BJ (cell line): ENCODE results near the gene GRM8. TPM values are rescaled to one million over a fixed set of nuclear protein-coding genes. Genes with fewer than 3 reads are reported as not detected.

Source experiments
- CTCF ChIA-PET: fragments of 350-600 bp; formaldehyde crosslinking; extraction: SDS; loops from one replicate; lab custom pipeline; 2021; ENCODE audit warnings: antibody characterized with exemption, inconsistent platforms; lab: Yijun Ruan, JAX
- POLR2A ChIA-PET: fragments of 300-600 bp; sonication (Branson Sonifier 250); formaldehyde crosslinking; extraction: SDS; loops from one replicate; lab custom pipeline; 2021; ENCODE audit warnings: antibody characterized with exemption; lab: Charles Lee
- DNase-seq: peaks from one replicate; pipeline ENCODE4 v3.0.0-alpha.2; 2011; ENCODE audit warnings: low read depth
- H3K27me3 ChIP-seq: 2 replicates; pipeline ENCODE4 v1.6.0; 2011; ENCODE audit warnings: low read length; ENCODE audit not compliant: control insufficient read depth, insufficient read depth
- H3K36me3 ChIP-seq: 2 replicates; pipeline ENCODE4 v1.5.1; 2011; ENCODE audit warnings: low read length; ENCODE audit not compliant: control insufficient read depth, insufficient read depth
- H3K4me3 ChIP-seq: 2 replicates; pipeline ENCODE4 v1.5.1; 2011; ENCODE audit warnings: low read depth, mild to moderate bottlenecking, control low read depth, low read length
- CTCF ChIP-seq: IDR thresholded peaks from 2 replicates; pipeline ENCODE4 v1.5.1; 2011; ENCODE audit warnings: low read depth, mild to moderate bottlenecking, control low read depth, inconsistent platforms, low read length, moderate library complexity; ENCODE audit not compliant: insufficient read depth
- polyA plus RNA-seq: library from polyadenylated mRNA; depleted of rRNA; stranded (reverse); fragments of >200 nt; gene quantifications from 2 replicates; pipeline ENCODE4 v1.2.3, GENCODE V29; 2011; rRNA removed
- small RNA-seq: library from RNA; depleted of rRNA; stranded (forward); fragments of <200 nt; gene quantifications from one replicate; pipeline ENCODE3, GENCODE V24; 2012; ENCODE audit warnings: low replicate concordance, low read depth; ENCODE audit not compliant: insufficient read length

The GRM8 gene
- polyA plus RNA-seq, 1 experiment, result not detected

- no peaks in the 10 kb centered on the region for H3K36me3 ChIP-seq
- no peak overlapping the region for H3K4me3 ChIP-seq
- CTCF ChIA-PET, result no interaction called here
- no peak for DNase-seq
- POLR2A ChIA-PET, result no interaction called here
- no peak for TF ChIP-seq CTCF
- H3K27me3 ChIP-seq, result no peaks in the 10 kb centered on the region
Measured at GRCh38 chr7:126398285-126398684, 854.5 kb downstream of the GRM8 start.

GRCh38 chr7:126394406-126394805 lies 858.3 kb downstream of the GRM8 start:
- CTCF ChIA-PET, result no interaction called here
- Histone ChIP-seq H3K27me3 (no peaks in the 10 kb centered on the region), H3K4me3 (no peak overlapping the region), H3K36me3 (no peaks in the 10 kb centered on the region)
- POLR2A ChIA-PET, result no interaction called here
- TF ChIP-seq CTCF, result no peak
- DNase-seq, result no peak

Small RNA genes within 50 kb of the gene (small RNA-seq; reads per million reads assigned to genes)
- 0.63 reads per million for gene MIR592

Other genes starting within 250 kb of the GRM8 start
- gene ZNF800, start 139.8 kb upstream of the GRM8 start, polyA plus RNA-seq, result 6.2 and 9.3 TPM in 2 replicates